ENCODE measurements around the gene OTUD1. TPM values are rescaled to one million over a fixed set of nuclear protein-coding genes. Genes with fewer than 3 reads are reported as not detected.
A peak's percentile ranks its signal among the peaks of the same experiment; 100 is the strongest.
"Not testable (repeated sequence)": the region's sequence is repeated elsewhere in the genome, so short reads cannot be mapped to it uniquely, and the experiment has no call there.

Gene OTUD1, protein sequence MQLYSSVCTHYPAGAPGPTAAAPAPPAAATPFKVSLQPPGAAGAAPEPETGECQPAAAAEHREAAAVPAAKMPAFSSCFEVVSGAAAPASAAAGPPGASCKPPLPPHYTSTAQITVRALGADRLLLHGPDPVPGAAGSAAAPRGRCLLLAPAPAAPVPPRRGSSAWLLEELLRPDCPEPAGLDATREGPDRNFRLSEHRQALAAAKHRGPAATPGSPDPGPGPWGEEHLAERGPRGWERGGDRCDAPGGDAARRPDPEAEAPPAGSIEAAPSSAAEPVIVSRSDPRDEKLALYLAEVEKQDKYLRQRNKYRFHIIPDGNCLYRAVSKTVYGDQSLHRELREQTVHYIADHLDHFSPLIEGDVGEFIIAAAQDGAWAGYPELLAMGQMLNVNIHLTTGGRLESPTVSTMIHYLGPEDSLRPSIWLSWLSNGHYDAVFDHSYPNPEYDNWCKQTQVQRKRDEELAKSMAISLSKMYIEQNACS
- total RNA-seq (2021) = 3.8 TPM in 2 replicates
- long read RNA-seq, partial matches to known transcripts = 0 of 1 reads
- long read RNA-seq, other reads (novel, unspliced or antisense) = 0 of 1 reads

DNA sequence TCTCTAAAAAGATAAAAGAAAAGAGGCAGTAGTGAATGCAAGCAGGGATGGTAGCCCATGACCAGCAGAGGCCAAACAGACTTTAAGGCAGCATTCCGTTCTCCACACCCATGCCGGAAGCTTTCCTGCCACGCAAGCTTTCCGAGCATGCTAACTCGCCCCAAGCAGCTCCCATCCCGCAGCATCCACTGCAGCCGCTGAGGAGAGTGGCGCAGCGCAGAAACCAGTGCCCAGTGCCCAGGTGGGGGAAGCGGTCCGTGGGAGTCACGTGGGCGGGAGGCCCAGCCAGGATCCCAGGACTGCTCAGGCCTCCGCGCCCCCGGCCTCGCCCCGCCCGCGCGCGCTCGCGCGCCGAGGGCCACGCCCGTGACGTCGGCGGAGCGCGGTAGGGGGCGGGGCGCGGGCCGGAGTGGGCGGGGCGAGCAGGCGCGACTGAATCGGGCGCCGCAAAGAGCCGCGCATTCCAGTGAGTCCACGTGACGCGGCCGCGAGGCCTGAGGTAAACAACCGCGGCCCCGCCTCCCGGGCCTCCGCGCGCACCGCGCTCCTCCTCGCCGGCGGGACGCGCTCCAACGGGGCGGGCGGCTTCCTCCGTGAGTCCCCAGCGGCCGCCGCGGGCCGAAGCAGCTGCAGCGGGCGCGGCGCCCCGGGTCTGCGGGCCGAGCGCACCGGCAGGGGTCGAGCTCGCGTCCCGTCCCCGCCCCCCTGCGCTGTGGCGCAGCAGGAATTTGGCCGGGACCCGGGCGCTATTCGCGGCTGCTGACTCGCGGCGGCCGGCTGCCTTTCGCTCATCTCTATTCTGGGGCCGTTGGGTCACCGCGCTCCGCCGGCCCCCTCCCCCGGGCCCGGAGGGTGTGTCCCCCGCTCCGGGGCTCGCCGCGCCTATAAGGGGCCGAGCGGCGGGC, at the start of gene OTUD1:
Gene OTUD1 (plus strand): TSS at position 529 of the 905 bp plus-strand sequence. CDS start 383 bp downstream, outside the sequence.
- H3K79me2 ChIP-seq (ENCODE audit: insufficient read depth, low read length) = no peaks in the 10 kb centered on the region
- Mint-ChIP-seq H3K4me3 (peak within 1 kb of the TSS; percentile 76 to 83), H3K9me3 (no peaks in the 10 kb centered on the region; a peak in 2 of 5 replicates), H3K27me3 (ENCODE audit: low read depth) (peaks cover 15% of the 10 kb centered on the region), H3K27ac (peak within 1 kb of the TSS; percentile 74 to 92 (median 85); a peak in 4 of 7 replicates), H3K4me1 (peaks cover 22 to 24% of the 10 kb centered on the region in 2 experiments), H3K36me3 (ENCODE audit: insufficient read depth in 1 of 3, low read depth in 3 of 3) (no peaks in the 10 kb centered on the region; a peak in 2 of 7 replicates)
- TF ChIP-seq, protein P1, sequence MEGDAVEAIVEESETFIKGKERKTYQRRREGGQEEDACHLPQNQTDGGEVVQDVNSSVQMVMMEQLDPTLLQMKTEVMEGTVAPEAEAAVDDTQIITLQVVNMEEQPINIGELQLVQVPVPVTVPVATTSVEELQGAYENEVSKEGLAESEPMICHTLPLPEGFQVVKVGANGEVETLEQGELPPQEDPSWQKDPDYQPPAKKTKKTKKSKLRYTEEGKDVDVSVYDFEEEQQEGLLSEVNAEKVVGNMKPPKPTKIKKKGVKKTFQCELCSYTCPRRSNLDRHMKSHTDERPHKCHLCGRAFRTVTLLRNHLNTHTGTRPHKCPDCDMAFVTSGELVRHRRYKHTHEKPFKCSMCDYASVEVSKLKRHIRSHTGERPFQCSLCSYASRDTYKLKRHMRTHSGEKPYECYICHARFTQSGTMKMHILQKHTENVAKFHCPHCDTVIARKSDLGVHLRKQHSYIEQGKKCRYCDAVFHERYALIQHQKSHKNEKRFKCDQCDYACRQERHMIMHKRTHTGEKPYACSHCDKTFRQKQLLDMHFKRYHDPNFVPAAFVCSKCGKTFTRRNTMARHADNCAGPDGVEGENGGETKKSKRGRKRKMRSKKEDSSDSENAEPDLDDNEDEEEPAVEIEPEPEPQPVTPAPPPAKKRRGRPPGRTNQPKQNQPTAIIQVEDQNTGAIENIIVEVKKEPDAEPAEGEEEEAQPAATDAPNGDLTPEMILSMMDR (conservative IDR thresholded peaks at IDR 0.05) = no peak
- no peak within 1 kb of the TSS for H2BK20ac ChIP-seq (ENCODE audit: low read depth, low read length, poor library complexity, severe bottlenecking)
- H3K4ac ChIP-seq (ENCODE audit: low read depth, low read length) = no peak within 1 kb of the TSS
- peaks cover 5% of the 10 kb centered on the region for H3K23me2 ChIP-seq (ENCODE audit: insufficient read length, low read depth, low read length, poor library complexity, severe bottlenecking)
- H3K27ac ChIP-seq (ENCODE audit: insufficient read length, low read depth, low read length) = no peak within 1 kb of the TSS
- no peaks in the 10 kb centered on the region for H3K27me3 ChIP-seq (ENCODE audit: insufficient read depth, low read length)
- no peak within 1 kb of the TSS for H2BK5ac ChIP-seq (ENCODE audit: insufficient read length, low read length)
- H3K9me3 ChIP-seq (ENCODE audit: control insufficient read depth, low read depth, low read length) = no peaks in the 10 kb centered on the region
- peak; percentile 89 for DNase-seq
- peak within 1 kb of the TSS; percentile 82 for H3K4me2 ChIP-seq (ENCODE audit: insufficient read depth, insufficient read length, low read length)
- H2AFZ ChIP-seq (ENCODE audit: low read length) = no peak within 1 kb of the TSS
- no peak within 1 kb of the TSS for H4K5ac ChIP-seq (ENCODE audit: insufficient read length, low read depth, low read length)
- H2BK120ac ChIP-seq (ENCODE audit: low read depth, low read length, poor library complexity, severe bottlenecking) = no peak within 1 kb of the TSS
- no peak within 1 kb of the TSS for H4K91ac ChIP-seq (ENCODE audit: insufficient read length, low read depth, low read length)
- H3K9ac ChIP-seq (ENCODE audit: extremely low read depth, insufficient read length, low read length) = peak within 1 kb of the TSS; percentile 53
- H4K20me1 ChIP-seq (ENCODE audit: control insufficient read depth, insufficient read depth, insufficient read length) = no peaks in the 10 kb centered on the region
- H2BK15ac ChIP-seq (ENCODE audit: low read depth, low read length) = no peak within 1 kb of the TSS
- no peak within 1 kb of the TSS for H3K23ac ChIP-seq (ENCODE audit: insufficient read length, low read depth, low read length)
- H3K56ac ChIP-seq (ENCODE audit: insufficient read length, low read depth, low read length) = no peak within 1 kb of the TSS
- H3K14ac ChIP-seq (ENCODE audit: insufficient read depth, low read length) = peak within 1 kb of the TSS; percentile 81
- H2BK12ac ChIP-seq (ENCODE audit: insufficient read length, low read depth, low read length) = no peak within 1 kb of the TSS
- peak within 1 kb of the TSS; percentile 89 for H3K18ac ChIP-seq (ENCODE audit: insufficient read length, low read depth, low read length)
- H2AK5ac ChIP-seq (ENCODE audit: insufficient read length, low read length) = no peak within 1 kb of the TSS
- no peaks in the 10 kb centered on the region for H3K79me1 ChIP-seq (ENCODE audit: insufficient read depth, low read depth, low read length, poor library complexity, severe bottlenecking)
- H3K4me1 ChIP-seq (ENCODE audit: insufficient read depth, low read length) = no peaks in the 10 kb centered on the region
- H3T11ph ChIP-seq (ENCODE audit: low read length) = no peak within 1 kb of the TSS
- no CpG with 5 or more reads among the region's 115 CpGs for WGBS (ENCODE audit: extremely low coverage, insufficient read length, low lambda C conversion rate)
- no peak within 1 kb of the TSS for H4K8ac ChIP-seq (replicated peaks; ENCODE audit: insufficient read length, low read depth, low read length)

DNA sequence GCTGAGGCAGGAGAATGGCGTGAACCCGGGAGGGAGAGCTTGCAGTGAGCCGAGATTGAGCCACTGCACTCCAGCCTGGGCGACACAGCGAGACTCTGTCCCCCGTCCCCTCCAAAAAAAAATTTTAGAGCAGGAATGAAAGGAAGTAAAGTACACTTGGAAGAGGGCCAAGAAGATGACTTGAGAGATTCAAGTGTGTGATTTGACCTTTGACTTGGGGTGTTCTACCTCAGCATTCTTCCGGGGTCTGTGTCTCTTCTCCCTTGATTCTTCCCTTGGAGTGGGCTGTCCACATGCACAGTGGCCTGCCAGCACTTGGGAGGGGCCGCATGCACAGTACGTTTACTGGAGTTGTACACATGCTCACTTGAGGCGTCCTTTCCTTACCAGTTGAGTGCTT, 48.5 kb upstream of the OTUD1 start:
- H3K14ac ChIP-seq (ENCODE audit: insufficient read depth, low read length); H4K5ac ChIP-seq (ENCODE audit: insufficient read length, low read depth, low read length); H3T11ph ChIP-seq (ENCODE audit: low read length); H2BK120ac ChIP-seq (ENCODE audit: low read depth, low read length, poor library complexity, severe bottlenecking); H3K4ac ChIP-seq (ENCODE audit: low read depth, low read length); H4K20me1 ChIP-seq (ENCODE audit: control insufficient read depth, insufficient read depth, insufficient read length); DNase-seq; H3K4me1 ChIP-seq (ENCODE audit: insufficient read depth, low read length); H2BK15ac ChIP-seq (ENCODE audit: low read depth, low read length); H3K56ac ChIP-seq (ENCODE audit: insufficient read length, low read depth, low read length); H3K27ac ChIP-seq (ENCODE audit: insufficient read length, low read depth, low read length); H3K23ac ChIP-seq (ENCODE audit: insufficient read length, low read depth, low read length); H3K18ac ChIP-seq (ENCODE audit: insufficient read length, low read depth, low read length); H3K27me3 ChIP-seq (ENCODE audit: insufficient read depth, low read length); H3K79me1 ChIP-seq (ENCODE audit: insufficient read depth, low read depth, low read length, poor library complexity, severe bottlenecking); H3K4me3 Mint-ChIP-seq; H3K9ac ChIP-seq (ENCODE audit: extremely low read depth, insufficient read length, low read length); H3K36me3 Mint-ChIP-seq (ENCODE audit: insufficient read depth in 1 of 3, low read depth in 3 of 3); H3K23me2 ChIP-seq (ENCODE audit: insufficient read length, low read depth, low read length, poor library complexity, severe bottlenecking); H3K9me3 ChIP-seq (ENCODE audit: control insufficient read depth, low read depth, low read length); H2BK5ac ChIP-seq (ENCODE audit: insufficient read length, low read length); H3K4me2 ChIP-seq (ENCODE audit: insufficient read depth, insufficient read length, low read length); H2BK20ac ChIP-seq (ENCODE audit: low read depth, low read length, poor library complexity, severe bottlenecking); H3K9me3 Mint-ChIP-seq; H3K79me2 ChIP-seq (ENCODE audit: insufficient read depth, low read length); H3K27ac Mint-ChIP-seq; H2BK12ac ChIP-seq (ENCODE audit: insufficient read length, low read depth, low read length); H3K4me1 Mint-ChIP-seq; H4K91ac ChIP-seq (ENCODE audit: insufficient read length, low read depth, low read length); H4K8ac ChIP-seq (replicated peaks; ENCODE audit: insufficient read length, low read depth, low read length); H2AK5ac ChIP-seq (ENCODE audit: insufficient read length, low read length); H2AFZ ChIP-seq (ENCODE audit: low read length); H3K27me3 Mint-ChIP-seq (ENCODE audit: low read depth): not testable (repeated sequence)
- WGBS (ENCODE audit: extremely low coverage, insufficient read length, low lambda C conversion rate) = no CpG with 5 or more reads among the region's 10 CpGs
